ENCODE data around the gene SAMHD1. TPM values are rescaled to one million over a fixed set of nuclear protein-coding genes. Genes with fewer than 3 reads are reported as not detected.

Gene SAMHD1
- total RNA-seq, 5 donors from 2014 or later (not counting 1 experiment from before 2014, with no cell fraction given) = 218 to 437 (median 244) TPM

DNA sequence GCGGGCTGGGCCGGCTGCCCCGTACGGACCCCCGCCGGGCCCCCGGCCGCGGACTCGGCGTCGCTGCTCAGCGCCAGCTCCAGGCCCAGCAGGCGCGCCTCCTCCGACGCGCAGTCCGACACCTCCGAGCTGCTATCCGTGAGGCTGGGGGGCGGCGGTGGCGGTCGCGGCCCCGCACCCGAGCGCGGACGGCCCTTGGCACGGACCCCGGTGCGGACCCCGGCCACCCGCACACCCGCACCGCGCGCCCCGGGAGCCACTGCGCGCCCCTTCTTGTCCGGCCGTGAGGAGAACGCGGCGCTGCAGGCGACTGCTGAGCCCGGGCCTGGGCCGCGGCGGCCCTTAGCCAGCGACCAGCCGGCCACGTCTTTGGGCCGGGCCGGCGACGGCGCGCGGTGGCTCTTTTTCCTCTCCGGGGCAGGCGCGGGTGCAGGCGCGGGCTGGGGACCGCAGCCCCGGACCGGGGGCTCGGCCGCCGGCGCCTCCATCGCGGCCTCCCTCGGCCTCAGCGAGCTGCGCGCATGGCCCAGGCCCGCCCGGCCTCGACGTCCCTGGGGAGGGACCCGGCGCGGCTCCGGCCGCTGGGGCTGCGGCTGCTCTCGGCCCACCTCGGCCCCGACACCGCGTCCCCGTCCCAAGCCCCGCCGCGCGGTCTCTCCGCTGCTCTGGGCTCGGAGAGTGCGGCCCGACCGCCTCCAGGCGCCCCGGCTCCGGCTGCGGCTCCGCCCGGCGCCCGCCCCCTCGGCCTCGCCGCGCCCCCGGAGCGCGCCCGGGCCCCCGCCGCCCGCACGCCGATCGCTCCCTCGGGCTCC, 88.4 kb downstream of the SAMHD1 start:
- H3K9me3 ChIP-seq = no peaks in the 10 kb centered on the region
- CTCF ChIA-PET = no interaction called here
- no peak for DNase-seq
- peaks cover 0 to 15% of the 10 kb centered on the region in 2 experiments for H3K4me1 ChIP-seq (ENCODE audit: control insufficient read depth in 1 of 2, extremely low read depth in 1 of 2, insufficient read depth in 2 of 2, low read length in 2 of 2)
- Mint-ChIP-seq H3K9me3 (no peaks in the 10 kb centered on the region), H3K27me3 (peaks cover 9 to 37% of the 10 kb centered on the region in 2 donors), H3K36me3 (no peaks in the 10 kb centered on the region), H3K4me3 (no peak overlapping the region), H3K4me1 (peaks cover 0 to 20% (median 0%) of the 10 kb centered on the region in 3 donors), H3K27ac (no peak overlapping the region)
- H3K27ac ChIP-seq (ENCODE audit: low read length) = no peak overlapping the region
- POLR2A ChIA-PET = interaction anchor here in 1 of 2 donors (0.6 kb wide), 1 partner anchor 179 kb away, joined by 4 read pairs; no protein-coding TSS in a partner anchor
- ATAC-seq (replicated peaks in 1 of 4) = peak; percentile 67 to 76 (median 72)
- peak overlapping the region in 1 of 2 donors; percentile 53 for H3K4me3 ChIP-seq (ENCODE audit: control insufficient read depth in 1 of 2, extremely low read depth in 1 of 2, low read length in 1 of 2)
- no peaks in the 10 kb centered on the region for H3K36me3 ChIP-seq (ENCODE audit: control insufficient read depth in 2 of 2, extremely low read depth in 1 of 2, insufficient read depth in 1 of 2, low read length in 1 of 2)
- peaks cover 0 to 48% of the 10 kb centered on the region in 2 experiments for H3K27me3 ChIP-seq (replicated peaks in 1 of 2; ENCODE audit: control insufficient read depth in 2 of 2, extremely low read depth in 1 of 2, insufficient read depth in 2 of 2, low read length in 1 of 2)
- 3% methylated on average over 129 of the region's 129 CpGs for WGBS (ENCODE audit: insufficient coverage)

DNA sequence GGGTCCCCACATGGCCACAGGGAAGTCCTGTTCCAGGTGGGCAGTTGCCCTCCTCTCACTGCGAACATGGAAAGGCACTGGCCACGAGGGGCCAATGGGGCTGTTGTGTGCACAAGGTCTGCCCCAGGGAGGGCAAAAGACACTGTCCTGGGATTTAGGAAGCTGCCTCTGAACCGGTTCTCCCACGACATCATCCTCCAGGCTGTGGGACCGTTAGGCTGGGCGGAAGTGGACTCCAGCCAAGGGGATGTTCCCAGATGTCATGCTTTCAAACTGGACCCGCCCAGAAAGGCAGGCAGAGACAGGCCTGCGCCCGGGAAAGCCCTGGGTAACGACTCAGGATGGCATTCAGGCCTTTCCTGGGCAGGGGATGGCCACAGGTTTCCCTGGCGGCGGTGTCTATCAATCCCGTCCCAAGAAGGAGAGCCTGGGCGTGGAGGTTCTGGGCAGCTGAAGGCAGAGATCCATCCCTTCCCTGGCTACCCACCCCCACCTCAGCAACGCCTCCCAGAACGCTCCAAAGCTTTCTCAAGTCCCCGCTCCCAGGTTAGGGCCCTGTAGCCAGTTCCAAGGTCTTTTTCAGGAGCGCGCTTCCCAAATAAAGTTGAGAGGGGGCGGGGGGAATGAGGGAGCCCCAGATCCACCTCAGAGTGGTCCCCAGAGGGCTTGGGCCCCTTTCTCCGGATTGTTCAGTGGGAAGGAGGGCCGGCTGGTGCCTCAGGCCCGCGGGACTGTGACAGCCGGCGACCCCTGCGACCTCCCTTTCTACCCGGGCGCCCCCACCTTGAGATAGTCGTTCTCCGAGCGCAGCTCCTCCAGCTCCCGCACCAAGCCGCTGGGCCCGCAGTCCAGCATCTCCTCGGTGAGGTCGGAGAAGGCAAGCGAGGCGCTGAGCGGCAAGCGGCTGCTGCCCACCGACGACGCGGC, 89.4 kb downstream of the SAMHD1 start:
- 71% methylated on average over 41 of the region's 45 CpGs for WGBS (ENCODE audit: insufficient coverage)
- ChIA-PET CTCF (no interaction called here), POLR2A (no interaction called here)
- Histone ChIP-seq H3K4me1 (ENCODE audit: control insufficient read depth in 1 of 2, extremely low read depth in 1 of 2, insufficient read depth in 2 of 2, low read length in 2 of 2) (peaks cover 0 to 18% of the 10 kb centered on the region in 2 experiments), H3K27ac (ENCODE audit: low read length) (no peak overlapping the region), H3K36me3 (ENCODE audit: control insufficient read depth in 2 of 2, extremely low read depth in 1 of 2, insufficient read depth in 1 of 2, low read length in 1 of 2) (no peaks in the 10 kb centered on the region), H3K27me3 (replicated peaks in 1 of 2; ENCODE audit: control insufficient read depth in 2 of 2, extremely low read depth in 1 of 2, insufficient read depth in 2 of 2, low read length in 1 of 2) (peaks cover 0 to 51% of the 10 kb centered on the region in 2 experiments), H3K9me3 (no peaks in the 10 kb centered on the region), H3K4me3 (ENCODE audit: control insufficient read depth in 1 of 2, extremely low read depth in 1 of 2, low read length in 1 of 2) (peak overlapping the region in 1 of 2 donors; percentile 11)
- H3K9me3 Mint-ChIP-seq = no peaks in the 10 kb centered on the region
- ATAC-seq (replicated peaks in 1 of 4) = no peak
- H3K36me3 Mint-ChIP-seq = no peaks in the 10 kb centered on the region
- peak overlapping the region; percentile 47 to 57 (median 56) for H3K4me3 Mint-ChIP-seq
- peaks cover 9 to 37% of the 10 kb centered on the region in 2 donors for H3K27me3 Mint-ChIP-seq
- H3K27ac Mint-ChIP-seq = no peak overlapping the region
- peaks cover 1 to 22% (median 4%) of the 10 kb centered on the region in 3 donors for H3K4me1 Mint-ChIP-seq
- DNase-seq = no peak

DNA sequence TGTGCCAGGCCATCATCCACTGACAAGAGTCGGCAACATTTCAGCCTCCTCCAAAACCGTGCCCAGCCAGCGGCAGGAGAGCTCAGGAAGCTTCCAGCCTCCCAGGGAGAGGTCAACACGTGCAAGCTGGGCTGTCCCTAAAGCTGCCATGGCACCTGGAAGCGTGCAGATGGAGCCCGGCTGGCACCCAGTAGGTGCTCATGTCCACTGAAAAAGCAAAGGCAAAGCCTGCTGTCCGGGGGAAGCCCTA, 90.0 kb downstream of the SAMHD1 start:
- H3K36me3 ChIP-seq (ENCODE audit: control insufficient read depth in 2 of 2, extremely low read depth in 1 of 2, insufficient read depth in 1 of 2, low read length in 1 of 2) = no peaks in the 10 kb centered on the region
- POLR2A ChIA-PET = no interaction called here
- 86% methylated on average over 7 of the region's 7 CpGs for WGBS (ENCODE audit: insufficient coverage)
- ATAC-seq (replicated peaks in 1 of 4) (no peak), DNase-seq (no peak)
- H3K27me3 Mint-ChIP-seq = peaks cover 9 to 36% of the 10 kb centered on the region in 2 donors
- no peaks in the 10 kb centered on the region for H3K36me3 Mint-ChIP-seq
- H3K4me3 ChIP-seq (ENCODE audit: control insufficient read depth in 1 of 2, extremely low read depth in 1 of 2, low read length in 1 of 2) = no peak overlapping the region
- H3K27ac ChIP-seq (ENCODE audit: low read length) = no peak overlapping the region
- H3K4me3 Mint-ChIP-seq = peak overlapping the region; percentile 43 to 57 (median 56)
- H3K27ac Mint-ChIP-seq = no peak overlapping the region
- H3K4me1 ChIP-seq (ENCODE audit: control insufficient read depth in 1 of 2, extremely low read depth in 1 of 2, insufficient read depth in 2 of 2, low read length in 2 of 2) = peaks cover 2 to 24% of the 10 kb centered on the region in 2 experiments
- CTCF ChIA-PET = no interaction called here
- H3K9me3 Mint-ChIP-seq = no peaks in the 10 kb centered on the region
- peaks cover 0 to 47% of the 10 kb centered on the region in 2 experiments for H3K27me3 ChIP-seq (replicated peaks in 1 of 2; ENCODE audit: control insufficient read depth in 2 of 2, extremely low read depth in 1 of 2, insufficient read depth in 2 of 2, low read length in 1 of 2)
- H3K4me1 Mint-ChIP-seq = peaks cover 7 to 28% (median 10%) of the 10 kb centered on the region in 3 donors
- H3K9me3 ChIP-seq = no peaks in the 10 kb centered on the region

GRCh38 chr20:36860811-36861624, 90.5 kb downstream of the SAMHD1 start:
- Histone ChIP-seq H3K27me3 (replicated peaks in 1 of 2; ENCODE audit: control insufficient read depth in 2 of 2, extremely low read depth in 1 of 2, insufficient read depth in 2 of 2, low read length in 1 of 2) (peaks cover 0 to 42% of the 10 kb centered on the region in 2 experiments), H3K9me3 (no peaks in the 10 kb centered on the region), H3K4me3 (ENCODE audit: control insufficient read depth in 1 of 2, extremely low read depth in 1 of 2, low read length in 1 of 2) (no peak overlapping the region), H3K36me3 (ENCODE audit: control insufficient read depth in 2 of 2, extremely low read depth in 1 of 2, insufficient read depth in 1 of 2, low read length in 1 of 2) (no peaks in the 10 kb centered on the region), H3K27ac (ENCODE audit: low read length) (no peak overlapping the region), H3K4me1 (ENCODE audit: control insufficient read depth in 1 of 2, extremely low read depth in 1 of 2, insufficient read depth in 2 of 2, low read length in 2 of 2) (peaks cover 4 to 29% of the 10 kb centered on the region in 2 experiments)
- H3K9me3 Mint-ChIP-seq = no peaks in the 10 kb centered on the region
- H3K27me3 Mint-ChIP-seq = peaks cover 9 to 30% of the 10 kb centered on the region in 2 donors
- DNase-seq = no peak
- CTCF ChIA-PET = no interaction called here
- WGBS (ENCODE audit: insufficient coverage) = 93% methylated on average over 7 of the region's 14 CpGs
- H3K4me3 Mint-ChIP-seq = peak overlapping the region; percentile 43 to 57 (median 56)
- ATAC-seq (replicated peaks in 1 of 4) = no peak
- POLR2A ChIA-PET = interaction anchor here in 1 of 2 donors (0.6 kb wide), 1 partner anchor 7 kb away, joined by 3 read pairs; no protein-coding TSS in a partner anchor
- H3K36me3 Mint-ChIP-seq = no peaks in the 10 kb centered on the region
- no peak overlapping the region for H3K27ac Mint-ChIP-seq
- peaks cover 12 to 34% (median 15%) of the 10 kb centered on the region in 3 donors for H3K4me1 Mint-ChIP-seq

DNA sequence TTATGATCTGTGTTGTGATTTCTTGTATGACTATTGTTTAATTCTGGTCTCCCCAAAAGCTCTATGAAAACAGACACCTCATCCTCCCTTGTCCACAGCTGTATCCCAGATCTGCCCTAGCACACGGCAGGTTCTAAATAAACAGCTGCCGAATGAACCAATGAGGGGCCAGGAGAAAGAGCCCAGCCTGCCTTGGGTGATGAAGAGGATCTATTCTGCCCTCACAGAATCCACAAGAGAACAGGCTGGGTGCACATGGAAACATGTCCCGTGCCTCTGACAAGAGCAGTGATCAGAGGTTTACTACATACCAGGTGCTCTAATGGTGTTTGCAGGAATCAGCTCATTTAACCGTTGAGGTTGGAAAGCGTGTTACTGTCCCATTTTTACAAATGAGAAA, 91.2 kb downstream of the SAMHD1 start:
- Mint-ChIP-seq H3K36me3 (no peaks in the 10 kb centered on the region), H3K4me1 (peaks cover 15 to 36% (median 17%) of the 10 kb centered on the region in 3 donors), H3K27ac (no peak overlapping the region), H3K4me3 (peak overlapping the region in 1 of 3 donors; percentile 28), H3K9me3 (no peaks in the 10 kb centered on the region), H3K27me3 (peaks cover 9 to 23% of the 10 kb centered on the region in 2 donors)
- no peak for DNase-seq
- H3K4me1 ChIP-seq (ENCODE audit: control insufficient read depth in 1 of 2, extremely low read depth in 1 of 2, insufficient read depth in 2 of 2, low read length in 2 of 2) = peaks cover 6 to 33% of the 10 kb centered on the region in 2 experiments
- H3K27ac ChIP-seq (ENCODE audit: low read length) = no peak overlapping the region
- ChIA-PET POLR2A (interaction anchor here in 1 of 2 donors (0.6 kb wide), 1 partner anchor 8 kb away, joined by 3 read pairs; no protein-coding TSS in a partner anchor), CTCF (interaction anchor here in 1 of 2 donors (0.6 kb wide), 1 partner anchor 259 kb away, joined by 3 read pairs; no protein-coding TSS in a partner anchor)
- H3K36me3 ChIP-seq (ENCODE audit: control insufficient read depth in 2 of 2, extremely low read depth in 1 of 2, insufficient read depth in 1 of 2, low read length in 1 of 2) = no peaks in the 10 kb centered on the region
- WGBS (ENCODE audit: insufficient coverage) = 92% methylated on average over 5 of the region's 5 CpGs
- H3K9me3 ChIP-seq = no peaks in the 10 kb centered on the region
- ATAC-seq (replicated peaks in 1 of 4) = no peak
- peaks cover 0 to 37% of the 10 kb centered on the region in 2 experiments for H3K27me3 ChIP-seq (replicated peaks in 1 of 2; ENCODE audit: control insufficient read depth in 2 of 2, extremely low read depth in 1 of 2, insufficient read depth in 2 of 2, low read length in 1 of 2)
- no peak overlapping the region for H3K4me3 ChIP-seq (ENCODE audit: control insufficient read depth in 1 of 2, extremely low read depth in 1 of 2, low read length in 1 of 2)
